Stimulated activated CD4-positive, alpha-beta T cell treated with anti-CD3 and anti-CD28 coated beads, Interleukin-1b, Interleukin-23, amount 100 ng/mL, for 48 hours (primary cell): ENCODE data around the gene CRYBG1.
"Not testable (repeated sequence)": the region's sequence is repeated elsewhere in the genome, so short reads cannot be mapped to it uniquely, and the experiment has no call there.

Experiments used
- DNase-seq: peaks from one replicate; pipeline ENCODE4 v3.0.0-alpha.2; 2020

Gene CRYBG1

GRCh38 chr6:106509420-106510089 lies 149.0 kb downstream of the CRYBG1 start:
- no peak for DNase-seq

- peak; percentile 76 for DNase-seq
Measured at GRCh38 chr6:106510090-106510970, 149.8 kb downstream of the CRYBG1 start.

- peak; percentile 36 for DNase-seq
Measured at GRCh38 chr6:106511288-106512047, 151.0 kb downstream of the CRYBG1 start.

GRCh38 chr6:106512048-106512967 lies 151.8 kb downstream of the CRYBG1 start:
- DNase-seq = peak; percentile 69

GRCh38 chr6:106512968-106513574 lies 152.6 kb downstream of the CRYBG1 start:
- no peak for DNase-seq

GRCh38 chr6:106513808-106514582 lies 153.5 kb downstream of the CRYBG1 start:
- no peak for DNase-seq

GRCh38 chr6:106514583-106514885 lies 154.0 kb downstream of the CRYBG1 start:
- DNase-seq = no peak

- not testable (repeated sequence) for DNase-seq
Measured at GRCh38 chr6:106515582-106515981, 155.1 kb downstream of the CRYBG1 start.

- no peak for DNase-seq
Measured at GRCh38 chr6:106516616-106517015, 156.1 kb downstream of the CRYBG1 start.

GRCh38 chr6:106517706-106518105 lies 157.2 kb downstream of the CRYBG1 start:
- DNase-seq = no peak

- DNase-seq = no peak
Measured at GRCh38 chr6:106518748-106519147, 158.2 kb downstream of the CRYBG1 start.

- DNase-seq = peak; percentile 87
Measured at GRCh38 chr6:106519460-106520394, 159.2 kb downstream of the CRYBG1 start.

- peak; percentile 91 for DNase-seq
Measured at GRCh38 chr6:106520711-106521401, 160.3 kb downstream of the CRYBG1 start.

- no peak for DNase-seq
Measured at GRCh38 chr6:106522562-106523250, 162.2 kb downstream of the CRYBG1 start.

GRCh38 chr6:106525107-106525881 lies 164.8 kb downstream of the CRYBG1 start:
- no peak for DNase-seq

- no peak for DNase-seq
Measured at GRCh38 chr6:106525882-106526275, 165.4 kb downstream of the CRYBG1 start.

- DNase-seq = no peak
Measured at GRCh38 chr6:106527117-106527516, 166.6 kb downstream of the CRYBG1 start.

GRCh38 chr6:106527979-106528378 lies 167.5 kb downstream of the CRYBG1 start:
- no peak for DNase-seq
